ENCODE results near the gene BRSK2. TPM values are rescaled to one million over a fixed set of nuclear protein-coding genes. Genes with fewer than 3 reads are reported as not detected.

BRSK2 gene
- total RNA-seq, 1 donor from 2014 or later, result 1.7 TPM

DNA sequence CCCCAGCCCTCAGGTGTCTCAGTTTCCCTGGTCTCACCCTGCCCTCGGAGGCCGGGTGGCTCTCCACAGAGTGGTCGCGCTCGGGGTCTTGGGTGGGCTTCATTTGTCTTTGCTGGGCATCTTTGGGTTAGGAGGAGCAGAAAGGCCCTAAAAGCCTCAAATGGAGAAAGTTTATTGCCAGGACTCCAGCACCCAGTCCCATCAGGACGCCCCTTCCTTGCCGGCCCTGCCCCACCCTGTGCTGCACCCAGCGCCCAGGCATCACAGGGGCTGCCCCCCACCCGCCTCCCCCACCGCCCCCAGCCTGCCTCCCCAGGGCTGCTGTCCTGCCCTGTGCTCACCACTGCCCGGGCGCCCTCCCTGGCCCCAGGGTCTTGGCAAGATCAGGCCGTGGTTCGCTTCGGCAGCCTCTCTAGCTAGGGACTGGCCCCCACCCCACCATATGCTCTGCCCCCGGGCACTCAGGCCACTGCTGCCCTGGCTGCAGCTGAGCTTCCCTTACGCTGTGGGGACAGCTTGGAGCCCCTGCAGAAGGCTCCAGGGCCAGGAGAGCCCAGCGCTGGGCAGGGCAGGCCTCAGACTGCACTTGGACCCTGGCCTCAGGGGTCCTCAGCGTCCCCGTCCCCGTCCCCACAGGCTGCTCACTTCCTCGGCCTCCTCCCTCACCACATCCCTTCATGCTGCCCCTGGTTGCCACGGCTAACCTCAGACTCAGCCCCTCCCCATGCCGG is 65.5 kb downstream of the BRSK2 start:
- no peak for DNase-seq (ENCODE audit: extremely low spot score, unreplicated experiment)
- Mint-ChIP-seq H3K4me3 (ENCODE audit: unreplicated experiment) (no peak overlapping the region), H3K27me3 (ENCODE audit: unreplicated experiment) (no peaks in the 10 kb centered on the region), H3K4me1 (ENCODE audit: unreplicated experiment) (no peaks in the 10 kb centered on the region), H3K9me3 (ENCODE audit: unreplicated experiment) (no peaks in the 10 kb centered on the region), H3K36me3 (ENCODE audit: unreplicated experiment) (no peaks in the 10 kb centered on the region), H3K27ac (ENCODE audit: unreplicated experiment) (no peak overlapping the region)
- TF ChIP-seq, protein P1, sequence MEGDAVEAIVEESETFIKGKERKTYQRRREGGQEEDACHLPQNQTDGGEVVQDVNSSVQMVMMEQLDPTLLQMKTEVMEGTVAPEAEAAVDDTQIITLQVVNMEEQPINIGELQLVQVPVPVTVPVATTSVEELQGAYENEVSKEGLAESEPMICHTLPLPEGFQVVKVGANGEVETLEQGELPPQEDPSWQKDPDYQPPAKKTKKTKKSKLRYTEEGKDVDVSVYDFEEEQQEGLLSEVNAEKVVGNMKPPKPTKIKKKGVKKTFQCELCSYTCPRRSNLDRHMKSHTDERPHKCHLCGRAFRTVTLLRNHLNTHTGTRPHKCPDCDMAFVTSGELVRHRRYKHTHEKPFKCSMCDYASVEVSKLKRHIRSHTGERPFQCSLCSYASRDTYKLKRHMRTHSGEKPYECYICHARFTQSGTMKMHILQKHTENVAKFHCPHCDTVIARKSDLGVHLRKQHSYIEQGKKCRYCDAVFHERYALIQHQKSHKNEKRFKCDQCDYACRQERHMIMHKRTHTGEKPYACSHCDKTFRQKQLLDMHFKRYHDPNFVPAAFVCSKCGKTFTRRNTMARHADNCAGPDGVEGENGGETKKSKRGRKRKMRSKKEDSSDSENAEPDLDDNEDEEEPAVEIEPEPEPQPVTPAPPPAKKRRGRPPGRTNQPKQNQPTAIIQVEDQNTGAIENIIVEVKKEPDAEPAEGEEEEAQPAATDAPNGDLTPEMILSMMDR (IDR thresholded peaks at IDR 0.05), result no peak

DNA sequence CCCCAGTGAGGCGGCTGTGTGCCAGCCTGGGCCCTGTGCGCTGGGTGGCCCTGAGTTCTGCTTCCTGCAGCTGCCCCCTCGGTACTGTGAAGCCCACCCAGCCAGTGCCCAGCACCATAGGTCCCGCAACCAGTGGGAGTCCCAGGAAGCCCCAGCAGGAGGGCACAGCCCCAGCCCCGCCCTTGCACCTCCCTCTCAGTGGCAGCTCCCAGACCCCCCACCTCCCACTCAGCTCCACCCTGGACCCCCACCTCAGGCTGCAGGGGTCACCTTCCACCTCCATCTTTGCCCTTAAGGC is 66.0 kb downstream of the BRSK2 start:
- Mint-ChIP-seq H3K27ac (ENCODE audit: unreplicated experiment) (no peak overlapping the region), H3K27me3 (ENCODE audit: unreplicated experiment) (no peaks in the 10 kb centered on the region), H3K9me3 (ENCODE audit: unreplicated experiment) (no peaks in the 10 kb centered on the region), H3K4me1 (ENCODE audit: unreplicated experiment) (no peaks in the 10 kb centered on the region), H3K4me3 (ENCODE audit: unreplicated experiment) (no peak overlapping the region), H3K36me3 (ENCODE audit: unreplicated experiment) (no peaks in the 10 kb centered on the region)
- TF ChIP-seq, protein P1 (IDR thresholded peaks at IDR 0.05), result no peak
- DNase-seq (ENCODE audit: extremely low spot score, unreplicated experiment), result no peak

DNA sequence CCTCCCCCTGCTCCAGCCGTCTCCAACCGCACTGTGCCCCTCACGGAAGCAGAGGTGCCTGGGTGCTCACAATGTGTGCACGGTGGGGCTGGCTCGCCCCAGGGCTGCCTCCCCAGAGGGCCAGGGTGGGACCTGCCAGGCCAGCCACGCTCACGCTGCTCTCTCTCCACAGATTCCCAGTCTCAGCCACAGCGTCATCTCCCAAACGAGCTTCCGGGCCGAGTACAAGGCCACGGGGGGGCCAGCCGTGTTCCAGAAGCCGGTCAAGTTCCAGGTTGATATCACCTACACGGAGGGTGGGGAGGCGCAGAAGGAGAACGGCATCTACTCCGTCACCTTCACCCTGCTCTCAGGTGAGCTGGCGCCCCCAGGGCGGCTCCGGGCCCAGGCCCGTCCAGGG is 66.4 kb downstream of the BRSK2 start:
- TF ChIP-seq, protein P1 (IDR thresholded peaks at IDR 0.05), result no peak
- Mint-ChIP-seq H3K27me3 (ENCODE audit: unreplicated experiment) (no peaks in the 10 kb centered on the region), H3K4me1 (ENCODE audit: unreplicated experiment) (no peaks in the 10 kb centered on the region), H3K36me3 (ENCODE audit: unreplicated experiment) (no peaks in the 10 kb centered on the region), H3K4me3 (ENCODE audit: unreplicated experiment) (no peak overlapping the region), H3K9me3 (ENCODE audit: unreplicated experiment) (no peaks in the 10 kb centered on the region), H3K27ac (ENCODE audit: unreplicated experiment) (no peak overlapping the region)
- no peak for DNase-seq (ENCODE audit: extremely low spot score, unreplicated experiment)

DNA sequence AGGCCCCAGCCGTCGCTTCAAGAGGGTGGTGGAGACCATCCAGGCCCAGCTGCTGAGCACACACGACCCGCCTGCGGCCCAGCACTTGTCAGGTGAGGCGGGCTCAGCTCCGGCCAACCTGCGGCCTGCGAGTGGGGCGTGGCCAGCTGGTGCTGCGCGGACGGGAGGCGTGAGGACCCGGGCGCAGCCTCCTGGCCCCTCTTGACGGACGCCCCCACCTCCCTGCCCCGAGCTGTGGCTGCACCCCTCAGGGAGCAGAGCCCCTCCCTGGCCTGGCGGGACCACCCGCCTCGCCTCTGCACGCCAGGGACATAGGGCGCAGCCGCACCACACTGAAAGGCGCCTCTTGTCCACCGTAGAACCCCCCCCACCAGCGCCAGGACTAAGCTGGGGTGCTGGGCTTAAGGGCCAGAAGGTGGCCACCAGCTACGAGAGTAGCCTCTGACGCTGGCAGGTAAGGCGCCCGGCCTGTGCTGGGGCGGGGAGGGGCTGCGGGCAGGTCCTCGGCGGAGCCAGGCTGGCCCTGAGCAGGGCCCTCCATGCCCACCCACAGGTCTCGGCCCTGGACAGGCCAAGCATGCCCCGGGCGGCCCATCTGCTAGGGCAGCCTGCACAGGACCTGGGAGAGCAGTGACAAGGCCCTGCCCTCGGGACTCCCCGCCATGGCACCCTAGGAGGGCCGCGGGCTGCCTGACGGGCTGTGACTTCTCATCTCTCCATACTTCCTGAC is 67.0 kb downstream of the BRSK2 start:
- Mint-ChIP-seq H3K4me3 (ENCODE audit: unreplicated experiment) (no peak overlapping the region), H3K27me3 (ENCODE audit: unreplicated experiment) (no peaks in the 10 kb centered on the region), H3K36me3 (ENCODE audit: unreplicated experiment) (no peaks in the 10 kb centered on the region), H3K9me3 (ENCODE audit: unreplicated experiment) (no peaks in the 10 kb centered on the region), H3K4me1 (ENCODE audit: unreplicated experiment) (no peaks in the 10 kb centered on the region), H3K27ac (ENCODE audit: unreplicated experiment) (no peak overlapping the region)
- no peak for DNase-seq (ENCODE audit: extremely low spot score, unreplicated experiment)
- TF ChIP-seq, protein P1 (IDR thresholded peaks at IDR 0.05), result no peak

DNA sequence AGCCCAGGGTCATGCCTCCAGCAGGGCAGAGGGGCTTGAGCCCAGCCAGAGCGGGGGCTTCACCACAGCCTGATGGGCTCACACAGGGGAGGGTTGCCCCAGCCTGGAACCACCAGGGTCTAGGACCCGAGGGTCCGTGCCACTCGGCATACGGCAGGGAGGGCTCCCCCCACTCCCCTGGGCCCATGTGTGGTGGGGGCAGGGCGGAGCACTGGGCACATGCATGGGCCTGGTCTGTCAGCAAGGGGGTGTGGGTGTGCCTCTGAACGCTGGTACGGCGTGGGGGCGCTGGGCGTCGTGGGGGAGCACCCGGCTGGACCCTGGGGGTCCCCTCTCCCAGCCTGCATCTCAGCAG is 67.6 kb downstream of the BRSK2 start:
- no peak overlapping the region for H3K27ac Mint-ChIP-seq (ENCODE audit: unreplicated experiment)
- no peaks in the 10 kb centered on the region for H3K9me3 Mint-ChIP-seq (ENCODE audit: unreplicated experiment)
- TF ChIP-seq, protein P1 (IDR thresholded peaks at IDR 0.05), result no peak
- no peaks in the 10 kb centered on the region for H3K4me1 Mint-ChIP-seq (ENCODE audit: unreplicated experiment)
- DNase-seq (ENCODE audit: extremely low spot score, unreplicated experiment), result no peak
- no peaks in the 10 kb centered on the region for H3K27me3 Mint-ChIP-seq (ENCODE audit: unreplicated experiment)
- no peaks in the 10 kb centered on the region for H3K36me3 Mint-ChIP-seq (ENCODE audit: unreplicated experiment)
- H3K4me3 Mint-ChIP-seq (ENCODE audit: unreplicated experiment), result no peak overlapping the region

Data from osteocyte (in vitro differentiated cells).